ENCODE measurements around the gene NEDD8. TPM values are rescaled to one million over a fixed set of nuclear protein-coding genes. Genes with fewer than 3 reads are reported as not detected.

The NEDD8 gene
- total RNA-seq, 2 experiments from 2014 or later = 172 to 196 TPM

DNA sequence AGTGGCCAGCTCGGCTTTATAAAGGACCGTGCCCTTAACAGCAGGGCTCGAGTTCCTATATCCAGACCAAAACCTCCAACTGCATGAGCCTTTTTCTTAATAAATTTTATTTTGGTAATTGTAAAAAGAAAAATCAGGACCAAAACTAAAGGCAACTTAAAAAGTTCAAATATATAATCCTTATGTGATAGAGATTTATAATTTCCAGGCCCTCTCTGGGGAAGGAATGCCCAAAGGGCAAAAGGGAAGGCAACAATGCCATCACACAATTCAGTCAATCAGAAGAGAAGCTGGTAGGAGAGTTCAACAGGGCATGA is 43.1 kb downstream of the NEDD8 start:
- peaks cover 19% of the 10 kb centered on the region for H3K36me3 Mint-ChIP-seq (ENCODE audit: low read depth)
- no peak for DNase-seq
- no peaks in the 10 kb centered on the region for H3K27me3 Mint-ChIP-seq (ENCODE audit: low read depth)
- CTCF ChIA-PET = interaction anchor here (0.7 to 1.9 kb wide), 4 partner anchors 28 to 201 kb away, joined by 3 to 13 read pairs (median 4); partner anchors contain the start of genes DHRS4L2, IRF9, LTB4R and RNF31
- no peaks in the 10 kb centered on the region for H3K9me3 Mint-ChIP-seq
- peaks cover 48% of the 10 kb centered on the region for H3K4me1 Mint-ChIP-seq (ENCODE audit: low read depth)
- intact Hi-C loops (cut with micrococcal nuclease) = loop anchor here (2.0 kb wide), 1 partner anchor 254 kb away; the partner anchor contains the start of gene SDR39U1
- H3K27ac Mint-ChIP-seq = peak overlapping the region; percentile 78
- H3K4me3 Mint-ChIP-seq = peak overlapping the region; percentile 85

DNA sequence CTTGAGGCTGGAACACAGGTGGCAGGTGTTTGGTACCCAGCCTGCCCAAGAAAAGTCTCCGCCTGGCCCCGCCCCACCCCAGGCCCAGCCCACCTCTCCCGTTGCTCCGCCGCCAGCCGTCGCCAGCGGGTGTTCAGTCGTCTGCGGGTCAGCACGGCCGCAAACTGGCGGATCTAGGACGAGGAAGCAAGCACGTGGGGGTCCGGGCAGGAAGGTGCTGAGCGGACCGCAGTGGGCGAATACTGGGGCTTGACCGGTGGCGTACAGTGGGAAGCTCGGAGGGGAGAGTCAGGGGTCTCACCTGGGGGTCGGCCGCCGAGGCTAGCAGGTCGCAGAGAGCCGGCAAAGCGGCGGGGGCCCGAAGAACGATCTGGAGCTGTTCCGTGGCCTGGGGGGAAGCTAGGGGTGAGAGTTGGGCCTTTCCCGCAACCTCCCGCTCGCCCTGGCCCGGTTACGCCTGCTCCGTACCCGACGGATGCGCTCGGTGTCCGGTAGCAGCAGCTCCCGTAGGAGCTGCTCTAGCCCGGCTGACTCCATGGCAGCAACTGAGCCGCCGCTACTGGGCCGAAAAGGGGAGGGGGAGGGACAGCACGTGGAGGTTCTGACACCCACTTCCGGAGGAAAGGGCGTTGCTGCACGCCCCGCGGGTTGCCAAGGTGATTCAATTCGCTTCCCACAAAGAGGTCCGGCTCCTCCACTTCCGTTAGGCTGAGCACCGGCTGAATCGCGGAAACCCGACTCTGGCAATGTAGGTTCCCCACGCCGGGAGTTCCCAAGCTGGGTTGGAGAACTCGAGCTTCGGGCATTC is 43.7 kb downstream of the NEDD8 start, which contains the start of gene IPO4:
Gene IPO4, minus strand, starts transcription at position 566 of the 808 bp plus-strand sequence. Its CDS starts 29 bp downstream, at position 537.
- H3K4me1 Mint-ChIP-seq (ENCODE audit: low read depth) = peaks cover 46% of the 10 kb centered on the region
- peak; percentile 97 for DNase-seq
- H3K9me3 Mint-ChIP-seq = no peaks in the 10 kb centered on the region
- H3K36me3 Mint-ChIP-seq (ENCODE audit: low read depth) = peaks cover 21% of the 10 kb centered on the region
- CTCF ChIA-PET = interaction anchor here (0.6 to 1.9 kb wide), 7 partner anchors 28 to 200 kb away, joined by 3 to 13 read pairs (median 3); partner anchors contain the start of genes DHRS4L2, IRF9, LTB4R and RNF31
- H3K27ac Mint-ChIP-seq = peak within 1 kb of the TSS; percentile 78
- peak within 1 kb of the TSS; percentile 85 for H3K4me3 Mint-ChIP-seq
- no peaks in the 10 kb centered on the region for H3K27me3 Mint-ChIP-seq (ENCODE audit: low read depth)
- intact Hi-C loops (cut with micrococcal nuclease) = loop anchor here (1.0 to 2.0 kb wide), 9 partner anchors 16 to 254 kb away; partner anchors contain the start of genes CHMP4A, DCAF11, DHRS1 and GMPR2

DNA sequence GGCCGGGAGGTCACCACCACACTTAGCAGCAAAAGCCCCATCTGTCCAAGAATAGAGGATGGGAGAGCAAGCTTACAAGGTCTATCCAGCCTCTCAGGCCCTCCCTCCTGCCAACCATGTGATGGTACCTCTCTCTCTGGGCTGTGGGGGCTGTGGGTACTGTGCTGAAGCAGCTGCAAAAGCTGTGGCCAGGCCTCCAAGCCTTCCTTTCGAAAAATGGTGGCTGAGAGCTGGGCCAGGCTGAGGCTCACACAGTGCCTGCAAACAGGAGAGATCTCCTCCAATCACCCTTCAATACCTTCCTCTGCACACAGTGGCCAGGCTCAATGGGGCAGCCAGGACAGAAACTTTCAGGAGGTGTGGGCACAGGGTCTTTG is 44.6 kb downstream of the NEDD8 start:
- no peak for DNase-seq
- peak overlapping the region; percentile 85 for H3K4me3 Mint-ChIP-seq
- peaks cover 19% of the 10 kb centered on the region for H3K36me3 Mint-ChIP-seq (ENCODE audit: low read depth)
- H3K27ac Mint-ChIP-seq = no peak overlapping the region
- H3K9me3 Mint-ChIP-seq = no peaks in the 10 kb centered on the region
- CTCF ChIA-PET = interaction anchor here (1.4 to 2.8 kb wide), 5 partner anchors 26 to 123 kb away, joined by 4 to 9 read pairs (median 5); partner anchors contain the start of genes CHMP4A, IRF9, LTB4R2 and RNF31
- H3K27me3 Mint-ChIP-seq (ENCODE audit: low read depth) = no peaks in the 10 kb centered on the region
- intact Hi-C loops (cut with micrococcal nuclease) = no loop called here
- H3K4me1 Mint-ChIP-seq (ENCODE audit: low read depth) = peaks cover 40% of the 10 kb centered on the region

DNA sequence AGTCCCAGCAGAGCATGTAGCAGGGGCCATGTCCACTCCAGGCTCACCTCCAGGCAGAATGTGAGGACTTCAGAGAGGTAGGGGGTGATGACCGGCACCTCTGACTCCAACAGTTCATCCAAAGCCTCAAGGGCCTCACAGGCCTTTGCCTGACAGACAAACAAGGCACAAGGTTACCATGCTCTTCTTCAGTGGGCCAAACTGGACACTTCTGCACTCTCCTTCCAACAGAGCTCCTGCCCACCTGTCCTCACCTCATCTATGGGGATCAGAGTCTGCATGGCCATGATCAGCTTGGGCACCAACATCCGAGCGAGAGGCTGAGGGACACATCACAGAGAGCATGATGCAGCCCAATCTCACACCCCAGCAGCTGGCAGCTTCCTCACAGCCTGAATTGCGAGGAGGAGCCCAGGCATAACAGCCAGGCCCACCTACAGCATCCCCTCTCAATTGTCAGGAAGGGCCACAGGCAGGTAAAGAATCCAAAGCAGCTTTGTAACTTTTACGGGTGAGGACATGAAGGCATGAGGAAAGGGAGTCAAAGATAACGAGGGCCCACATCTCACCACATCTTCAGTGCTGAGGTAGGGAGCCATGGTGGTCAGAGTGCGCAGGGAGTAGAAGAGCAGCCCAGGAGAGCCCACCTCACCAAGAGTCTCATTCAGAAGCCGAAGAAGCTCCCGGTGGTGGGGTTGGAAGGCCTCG is 45.2 kb downstream of the NEDD8 start:
- Mint-ChIP-seq H3K27ac (no peak overlapping the region), H3K27me3 (ENCODE audit: low read depth) (no peaks in the 10 kb centered on the region), H3K4me1 (ENCODE audit: low read depth) (peaks cover 36% of the 10 kb centered on the region), H3K9me3 (no peaks in the 10 kb centered on the region), H3K36me3 (ENCODE audit: low read depth) (peaks cover 18% of the 10 kb centered on the region), H3K4me3 (peak overlapping the region; percentile 85)
- no peak for DNase-seq
- intact Hi-C loops (cut with micrococcal nuclease) = no loop called here
- CTCF ChIA-PET = interaction anchor here (0.8 to 2.8 kb wide), 7 partner anchors 26 to 123 kb away, joined by 3 to 9 read pairs (median 5); partner anchors contain the start of genes CHMP4A, IRF9 and LTB4R2

DNA sequence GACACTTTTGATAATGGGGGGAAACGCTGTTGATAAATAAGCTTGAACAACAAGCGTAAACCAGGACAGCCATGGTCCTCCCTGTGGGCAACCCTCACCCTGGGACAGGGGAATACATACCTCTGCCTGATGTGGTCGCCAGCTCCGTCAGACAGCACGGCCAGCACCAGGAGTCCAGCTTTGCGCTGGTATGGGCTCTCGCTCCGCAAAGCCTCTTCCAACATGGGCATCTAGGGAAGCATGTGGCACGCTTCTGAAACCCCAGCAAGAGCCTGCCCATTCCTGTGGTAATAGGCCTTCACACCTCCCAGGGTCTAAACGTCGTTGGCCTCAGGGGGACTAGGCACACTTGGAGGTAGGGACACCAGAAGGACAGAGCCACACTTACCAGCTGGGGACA is 46.4 kb downstream of the NEDD8 start:
- Mint-ChIP-seq H3K27ac (no peak overlapping the region), H3K9me3 (no peaks in the 10 kb centered on the region), H3K4me1 (ENCODE audit: low read depth) (peaks cover 30% of the 10 kb centered on the region), H3K27me3 (ENCODE audit: low read depth) (no peaks in the 10 kb centered on the region), H3K4me3 (no peak overlapping the region), H3K36me3 (ENCODE audit: low read depth) (peaks cover 19% of the 10 kb centered on the region)
- CTCF ChIA-PET = interaction anchor here (0.6 to 2.8 kb wide), 9 partner anchors 25 to 123 kb away, joined by 3 to 9 read pairs (median 4); partner anchors contain the start of gene IRF9
- no peak for DNase-seq
- intact Hi-C loops (cut with micrococcal nuclease) = no loop called here

DNA sequence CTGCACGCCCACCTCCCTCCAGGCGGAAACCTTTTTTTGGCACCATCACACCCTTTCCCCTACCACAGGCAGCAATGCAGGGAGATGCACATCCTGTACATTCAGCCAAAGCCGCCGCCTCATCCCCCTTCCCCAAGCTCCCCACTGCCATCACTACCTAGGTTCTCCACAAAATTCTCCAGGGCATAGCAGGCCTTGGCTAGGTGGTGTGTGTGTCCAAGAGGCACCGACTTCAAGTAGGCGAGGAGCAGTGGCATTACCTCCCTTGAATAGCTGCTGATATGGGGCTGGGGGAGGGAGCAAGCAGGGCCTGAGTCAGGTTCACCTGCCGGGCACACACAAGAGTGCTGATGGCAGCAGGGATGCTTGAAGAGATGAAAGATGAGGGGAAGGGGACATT is 47.1 kb downstream of the NEDD8 start:
- Mint-ChIP-seq H3K4me1 (ENCODE audit: low read depth) (peaks cover 27% of the 10 kb centered on the region), H3K9me3 (no peaks in the 10 kb centered on the region), H3K27ac (no peak overlapping the region), H3K27me3 (ENCODE audit: low read depth) (no peaks in the 10 kb centered on the region), H3K4me3 (no peak overlapping the region), H3K36me3 (ENCODE audit: low read depth) (peaks cover 16% of the 10 kb centered on the region)
- DNase-seq = no peak
- intact Hi-C loops (cut with micrococcal nuclease) = no loop called here
- CTCF ChIA-PET = interaction anchor here (0.6 to 2.8 kb wide), 5 partner anchors 24 to 112 kb away, joined by 3 to 9 read pairs (median 4); partner anchors contain the start of gene IRF9

DNA sequence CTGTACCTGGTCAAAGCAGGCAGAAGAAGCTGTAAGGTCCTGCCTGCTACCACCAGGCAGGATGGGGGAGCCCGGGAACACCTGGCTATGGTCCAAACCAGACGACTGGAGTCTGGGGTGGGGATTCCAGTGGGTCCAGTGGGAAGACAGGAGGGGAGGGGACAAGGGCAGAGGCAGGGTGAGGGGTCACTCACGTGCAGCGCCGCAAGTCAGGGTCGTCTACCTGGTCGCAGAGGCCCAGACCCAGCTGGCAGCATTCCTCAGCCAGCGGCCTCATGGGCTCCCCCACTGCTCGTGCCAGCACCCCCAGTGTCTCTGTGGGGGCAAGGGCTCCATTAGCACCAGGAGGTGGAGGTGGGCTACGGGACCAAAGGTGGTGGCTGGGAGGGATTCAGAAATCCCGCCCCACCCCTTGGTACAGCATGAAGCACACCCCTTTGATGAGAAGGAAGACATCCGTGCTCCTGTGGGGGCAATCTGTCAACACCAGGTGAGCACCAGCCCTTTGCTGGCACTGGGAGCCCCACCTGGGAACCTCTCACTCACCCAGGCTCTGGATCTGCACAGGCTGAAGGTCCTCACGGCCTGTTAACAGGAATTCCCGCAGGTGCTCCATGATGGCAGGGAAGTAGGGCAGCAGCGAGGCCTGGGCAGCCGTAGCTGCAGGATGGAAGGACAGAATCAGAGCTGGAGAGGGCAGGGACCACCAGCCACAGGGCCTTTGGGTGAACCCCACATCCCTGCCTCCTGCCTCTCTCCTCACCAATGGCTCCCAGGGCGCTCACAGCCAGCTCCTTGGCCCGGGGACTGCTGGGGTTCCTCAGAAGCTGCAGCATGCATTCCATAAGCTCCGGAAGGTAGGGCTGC is 47.8 kb downstream of the NEDD8 start:
- H3K27me3 Mint-ChIP-seq (ENCODE audit: low read depth) = no peaks in the 10 kb centered on the region
- intact Hi-C loops (cut with micrococcal nuclease) = no loop called here
- CTCF ChIA-PET = interaction anchor here (1.6 to 2.8 kb wide), 2 partner anchors 23 to 39 kb away, joined by 4 to 9 read pairs; partner anchors contain the start of gene IRF9
- H3K27ac Mint-ChIP-seq = no peak overlapping the region
- no peak overlapping the region for H3K4me3 Mint-ChIP-seq
- H3K9me3 Mint-ChIP-seq = no peaks in the 10 kb centered on the region
- no peak for DNase-seq
- peaks cover 19% of the 10 kb centered on the region for H3K36me3 Mint-ChIP-seq (ENCODE audit: low read depth)
- peaks cover 23% of the 10 kb centered on the region for H3K4me1 Mint-ChIP-seq (ENCODE audit: low read depth)

DNA sequence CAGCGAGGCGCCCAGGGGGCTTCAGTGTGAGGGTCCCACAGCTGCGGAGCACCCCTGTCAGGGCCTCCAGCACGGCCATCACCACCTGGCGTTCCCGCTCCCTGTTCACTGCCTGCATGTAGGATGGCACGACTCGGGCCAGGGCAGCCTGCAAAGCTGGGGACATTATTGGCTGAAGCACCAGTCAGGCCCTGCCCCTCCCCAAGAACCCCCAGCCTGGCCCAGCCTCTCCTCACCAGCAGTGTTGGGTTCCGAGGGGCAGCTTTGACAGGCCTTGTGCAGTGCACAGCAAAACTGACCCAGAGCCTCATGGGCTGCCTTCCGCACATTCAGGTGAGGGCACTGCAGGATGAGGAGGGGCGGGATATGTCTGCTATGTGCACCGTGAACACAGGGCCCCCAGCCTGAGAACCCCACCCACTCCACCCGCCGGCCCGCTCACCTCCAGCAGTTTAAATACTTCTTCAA is 49.1 kb downstream of the NEDD8 start:
- H3K4me3 Mint-ChIP-seq = no peak overlapping the region
- intact Hi-C loops (cut with micrococcal nuclease) = no loop called here
- DNase-seq = no peak
- H3K4me1 Mint-ChIP-seq (ENCODE audit: low read depth) = peaks cover 17% of the 10 kb centered on the region
- CTCF ChIA-PET = interaction anchor here (0.8 to 1.3 kb wide), 2 partner anchors 22 to 125 kb away, joined by 3 to 5 read pairs; partner anchors contain the start of genes CIDEB and IRF9
- no peaks in the 10 kb centered on the region for H3K27me3 Mint-ChIP-seq (ENCODE audit: low read depth)
- H3K36me3 Mint-ChIP-seq (ENCODE audit: low read depth) = peaks cover 19% of the 10 kb centered on the region
- H3K9me3 Mint-ChIP-seq = no peaks in the 10 kb centered on the region
- no peak overlapping the region for H3K27ac Mint-ChIP-seq

DNA sequence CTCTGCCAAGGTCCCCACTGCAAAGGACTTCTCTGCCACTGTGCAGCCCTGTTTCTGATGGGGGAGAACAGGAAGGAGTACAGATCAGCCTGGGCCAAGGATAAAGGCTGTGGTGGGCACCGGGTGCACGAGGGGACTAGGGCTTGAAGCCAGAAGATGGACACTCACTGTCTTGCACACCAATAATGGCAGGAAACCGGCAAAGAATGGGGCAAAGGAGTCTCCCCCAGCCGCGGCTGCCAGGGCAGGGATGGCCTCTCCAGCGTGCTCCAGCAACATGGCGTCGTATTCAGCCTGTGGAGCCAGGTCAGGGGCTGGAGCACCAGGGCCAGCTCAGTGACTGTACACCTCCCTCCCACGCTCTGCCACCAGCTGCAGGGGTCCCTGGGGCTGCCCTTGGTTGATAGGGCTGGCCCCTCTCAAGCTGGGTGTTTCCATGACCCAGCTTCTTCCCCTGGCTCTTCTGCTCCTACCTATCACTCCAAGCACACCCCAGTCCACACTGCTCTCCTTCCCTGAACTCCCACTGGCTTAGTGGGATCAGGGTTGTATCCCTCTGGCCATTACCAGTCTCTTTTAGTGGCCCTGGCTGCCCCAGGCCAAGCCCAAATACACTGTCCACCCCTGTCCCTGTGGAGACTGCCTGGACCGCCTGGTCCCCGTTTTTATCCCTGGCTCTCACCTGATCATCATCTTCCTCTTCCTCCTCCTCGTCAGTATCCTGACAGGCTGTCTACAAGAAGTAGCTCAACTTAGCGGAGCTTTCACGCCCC is 49.9 kb downstream of the NEDD8 start:
- intact Hi-C loops (cut with micrococcal nuclease) = no loop called here
- no peaks in the 10 kb centered on the region for H3K9me3 Mint-ChIP-seq
- CTCF ChIA-PET = interaction anchor here (0.6 to 1.3 kb wide), 2 partner anchors 21 to 150 kb away, joined by 3 to 5 read pairs; partner anchors contain the start of gene IRF9
- peaks cover 11% of the 10 kb centered on the region for H3K4me1 Mint-ChIP-seq (ENCODE audit: low read depth)
- no peaks in the 10 kb centered on the region for H3K27me3 Mint-ChIP-seq (ENCODE audit: low read depth)
- H3K36me3 Mint-ChIP-seq (ENCODE audit: low read depth) = peaks cover 21% of the 10 kb centered on the region
- no peak overlapping the region for H3K4me3 Mint-ChIP-seq
- peak overlapping the region; percentile 30 for H3K27ac Mint-ChIP-seq
- no peak for DNase-seq

DNA sequence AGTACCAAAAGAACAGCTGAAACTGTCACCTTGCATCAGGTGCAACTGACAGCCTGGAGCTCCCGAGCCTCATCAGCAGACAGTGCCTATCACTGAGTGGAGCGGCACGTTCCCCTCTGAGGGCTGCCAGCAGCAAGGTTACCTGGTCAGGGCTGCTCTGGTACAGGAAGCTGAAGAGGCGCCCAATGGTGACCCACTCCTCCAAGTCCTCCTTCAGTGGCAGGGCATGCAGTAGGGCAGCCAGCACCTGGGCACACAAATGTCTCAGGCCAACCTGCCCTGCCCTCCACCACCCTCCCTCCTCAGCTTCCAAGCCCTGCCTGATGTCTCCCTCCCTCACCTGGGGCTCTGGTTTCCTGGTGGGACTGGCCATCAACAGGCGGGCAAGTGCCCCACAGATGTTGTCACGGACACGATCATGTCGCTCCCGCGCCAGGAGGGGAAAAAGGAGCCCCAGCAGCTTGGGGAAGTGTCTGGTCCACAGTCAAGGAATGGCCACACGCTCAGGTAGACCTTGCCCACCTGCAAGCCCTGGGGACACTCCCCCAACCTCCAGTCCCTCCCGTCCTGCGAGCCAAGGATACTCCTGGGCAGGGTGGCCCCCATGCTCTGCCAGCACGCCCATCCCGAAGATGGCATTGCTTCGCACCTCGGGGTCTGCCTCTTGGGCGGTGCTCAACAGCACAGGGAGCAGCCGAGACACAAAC is 50.6 kb downstream of the NEDD8 start:
- H3K4me1 Mint-ChIP-seq (ENCODE audit: low read depth) = peaks cover 4% of the 10 kb centered on the region
- H3K36me3 Mint-ChIP-seq (ENCODE audit: low read depth) = peaks cover 23% of the 10 kb centered on the region
- intact Hi-C loops (cut with micrococcal nuclease) = no loop called here
- no peak for DNase-seq
- CTCF ChIA-PET = interaction anchor here (0.6 to 0.8 kb wide), 2 partner anchors 20 to 27 kb away, joined by 3 read pairs; partner anchors contain the start of gene IRF9
- H3K27ac Mint-ChIP-seq = peak overlapping the region; percentile 30
- no peaks in the 10 kb centered on the region for H3K9me3 Mint-ChIP-seq
- no peaks in the 10 kb centered on the region for H3K27me3 Mint-ChIP-seq (ENCODE audit: low read depth)
- H3K4me3 Mint-ChIP-seq = no peak overlapping the region

Data from activated naive CD4-positive, alpha-beta T cell treated with anti-CD3 and anti-CD28 coated beads for 36 hours (primary cell).